CD4-positive, alpha-beta T cell treated with Interleukin-10 for 1 hour (primary cell): Measurements from ENCODE around the gene RYR2.

ENCODE experiments used
- DNase-seq: peaks from one replicate; pipeline ENCODE4 v3.0.0-alpha.2; 2020

RYR2 gene

GRCh38 chr1:237478082-237478481 is 436.1 kb downstream of the RYR2 start:
- no peak for DNase-seq

DNA sequence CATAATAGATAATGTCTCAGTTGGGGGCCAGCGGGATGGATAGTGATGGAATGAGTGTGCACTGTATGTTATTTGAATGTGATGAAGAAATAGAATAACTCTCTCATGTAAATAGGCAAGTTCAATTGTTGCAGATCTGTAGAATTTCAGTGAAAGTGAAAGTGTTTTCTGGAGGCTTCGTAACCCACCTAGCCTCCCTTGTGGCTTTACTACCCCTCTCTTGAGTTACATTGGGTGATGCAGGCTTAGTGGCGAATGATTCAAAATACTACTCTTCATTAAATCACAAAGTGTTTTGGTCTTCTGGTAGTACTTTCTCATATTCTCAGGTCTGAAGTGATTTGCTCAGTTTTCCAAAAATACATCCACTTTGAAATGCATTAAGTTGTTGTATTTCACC is 436.9 kb downstream of the RYR2 start:
- DNase-seq: no peak

DNA sequence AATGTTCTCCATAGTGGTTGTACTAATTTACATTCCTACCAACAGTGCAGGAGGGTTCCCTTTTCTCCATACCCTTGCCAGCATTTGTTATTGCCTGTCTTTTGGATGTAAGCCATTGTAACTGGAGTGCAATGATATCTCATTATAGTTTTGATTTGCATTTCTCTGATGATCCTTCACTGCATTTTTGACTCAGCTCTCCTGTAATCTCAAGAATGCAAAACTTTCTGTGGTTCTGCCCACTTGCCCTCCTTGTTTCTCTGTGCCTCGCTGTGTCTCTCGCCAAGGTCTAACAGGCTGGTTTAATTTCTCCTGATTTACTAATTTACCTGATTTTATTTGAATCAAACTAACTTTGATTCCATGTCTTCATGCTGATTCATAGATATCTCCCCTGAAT is 440.8 kb downstream of the RYR2 start:
- DNase-seq: no peak

GRCh38 chr1:237492359-237492758 is 450.4 kb downstream of the RYR2 start:
- no peak for DNase-seq

DNA sequence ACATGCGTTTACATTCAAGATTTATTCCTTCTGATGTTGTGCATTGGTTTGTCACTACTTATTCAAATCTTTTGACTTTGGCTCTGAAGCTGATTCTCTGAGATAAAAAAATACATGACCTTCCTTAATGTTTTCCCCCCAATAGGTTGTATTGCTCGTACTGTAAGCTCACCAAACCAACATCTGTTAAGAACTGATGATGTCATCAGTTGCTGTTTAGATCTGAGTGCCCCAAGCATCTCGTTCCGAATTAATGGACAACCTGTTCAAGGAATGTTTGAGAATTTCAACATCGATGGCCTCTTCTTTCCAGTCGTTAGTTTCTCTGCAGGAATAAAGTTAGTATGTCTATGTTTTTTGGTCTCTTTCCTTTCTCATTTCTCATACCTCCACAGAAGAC is 458.6 kb downstream of the RYR2 start:
- DNase-seq: no peak

GRCh38 chr1:237503292-237503691 is 461.3 kb downstream of the RYR2 start:
- no peak for DNase-seq

GRCh38 chr1:237507005-237507404 is 465.0 kb downstream of the RYR2 start:
- DNase-seq: peak; percentile 9

GRCh38 chr1:237509748-237510147 is 467.8 kb downstream of the RYR2 start:
- DNase-seq: no peak

DNA sequence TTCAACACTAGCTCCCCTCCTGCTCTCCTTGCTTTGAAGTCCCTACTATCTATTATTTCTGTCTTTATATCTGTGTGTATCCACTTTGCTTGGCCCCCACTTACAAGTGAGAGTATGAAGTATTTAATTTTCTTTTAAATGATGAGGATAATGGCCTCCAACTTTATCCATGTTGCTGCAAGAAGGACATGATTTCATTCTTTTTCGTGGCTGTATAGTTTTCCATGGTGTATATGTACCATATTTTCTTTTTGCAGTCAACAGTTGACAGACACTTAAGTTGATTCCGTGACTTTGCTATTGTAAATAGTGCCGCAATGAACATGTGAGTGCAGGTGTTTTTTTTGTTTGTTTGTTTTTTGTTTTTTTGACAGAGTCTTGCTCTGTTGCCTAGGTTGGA is 483.1 kb downstream of the RYR2 start:
- DNase-seq: no peak

DNA sequence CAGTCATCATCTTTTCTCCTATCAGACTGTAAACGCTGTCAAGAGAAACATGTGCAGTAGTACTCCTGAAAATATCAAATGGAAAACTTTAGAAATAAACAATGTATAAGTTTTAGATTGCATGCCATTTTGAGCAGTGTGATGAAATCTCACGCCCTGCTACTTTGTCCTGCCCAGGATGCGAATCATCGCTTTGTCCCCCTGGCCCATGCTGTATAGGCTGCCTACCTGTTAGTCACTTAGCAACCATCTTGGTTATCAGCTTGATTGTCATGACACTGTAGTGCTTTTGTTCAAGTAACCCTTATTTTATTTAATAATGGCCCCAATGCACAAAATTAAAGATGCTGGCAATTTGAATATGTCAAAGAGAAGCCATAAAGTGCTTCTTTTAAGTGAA is 485.8 kb downstream of the RYR2 start:
- no peak for DNase-seq

DNA sequence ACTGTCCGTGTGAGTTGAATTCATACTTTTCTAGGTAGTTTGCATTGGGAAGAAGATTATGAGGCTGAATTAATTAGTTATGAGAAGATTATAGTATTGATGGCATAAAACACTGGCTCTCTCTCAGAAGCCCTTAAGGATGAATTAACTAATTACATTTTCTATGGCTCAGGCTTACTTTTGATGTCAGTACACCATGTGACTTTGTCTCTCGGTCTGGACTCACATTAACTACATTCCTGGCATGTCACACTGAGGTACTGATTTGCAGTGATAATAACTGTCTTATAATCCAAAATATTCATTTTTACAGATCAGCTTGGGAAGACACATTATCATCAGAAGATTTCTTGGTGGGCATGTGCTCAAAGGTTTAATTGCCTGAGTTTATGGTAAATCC is 486.6 kb downstream of the RYR2 start:
- DNase-seq: no peak

- no peak for DNase-seq
Measured at GRCh38 chr1:237539055-237539454, 497.1 kb downstream of the RYR2 start.

DNA sequence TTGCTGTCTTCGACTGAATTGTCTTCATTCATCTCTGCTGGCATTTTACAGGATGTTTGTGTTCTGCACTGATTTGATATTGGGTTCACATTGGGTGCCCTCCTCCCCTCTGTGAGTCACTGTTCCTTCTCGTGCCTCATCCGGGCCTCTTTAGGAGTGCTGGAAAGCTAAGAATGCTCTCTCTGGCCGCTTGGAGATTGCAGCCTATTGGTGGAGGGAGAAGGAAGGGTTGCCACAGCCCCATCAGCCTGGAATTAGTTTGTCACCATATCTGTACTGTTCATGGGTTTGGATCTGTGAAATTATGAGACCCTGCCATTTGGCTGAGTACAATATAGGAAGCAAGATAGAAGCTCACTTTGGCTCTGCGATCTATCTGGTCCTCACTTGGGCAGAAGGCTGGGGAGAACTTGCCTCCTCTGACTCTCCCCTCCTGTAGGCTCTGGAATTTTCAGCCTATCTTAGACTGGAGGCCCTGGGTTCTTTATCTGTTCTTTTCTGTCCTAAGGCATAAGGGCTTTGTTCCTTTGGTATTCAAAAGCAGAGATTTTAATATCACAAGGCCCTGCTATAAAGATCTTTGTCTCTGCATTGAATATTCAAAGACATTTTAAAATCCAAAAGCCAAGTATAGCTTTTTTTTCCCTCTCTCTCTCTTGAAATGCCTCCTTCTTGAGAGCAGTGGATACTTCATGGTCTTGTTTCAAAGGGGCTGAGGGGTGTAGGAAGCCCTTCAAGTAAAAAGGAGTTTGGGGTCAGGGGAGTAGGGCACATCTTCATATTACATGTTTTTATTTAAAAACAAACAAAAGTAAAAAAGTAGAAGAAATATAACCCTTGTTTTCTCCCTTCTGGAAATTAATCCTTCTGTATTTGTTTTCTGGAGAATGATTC is 500.8 kb downstream of the RYR2 start:
- DNase-seq: no peak

DNA sequence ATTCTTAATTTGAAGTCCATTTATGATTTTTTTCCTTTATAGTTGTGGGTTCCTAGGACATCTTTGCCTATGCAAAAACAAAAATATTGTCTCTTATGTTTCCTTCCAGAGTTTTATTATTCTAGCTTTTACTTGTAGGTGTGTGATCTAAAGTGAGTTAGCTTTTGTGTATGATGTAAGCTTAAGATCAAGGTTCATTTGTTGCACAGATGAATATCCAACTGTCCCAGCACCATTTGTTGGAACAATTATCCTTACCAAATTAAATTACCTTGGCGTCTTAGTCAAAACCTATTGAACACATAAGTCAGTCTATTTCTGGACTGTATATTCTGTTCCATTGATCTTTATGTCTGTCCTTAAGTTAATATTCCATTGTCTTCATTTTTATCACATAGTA is 511.1 kb downstream of the RYR2 start:
- no peak for DNase-seq

- DNase-seq: no peak
Measured at GRCh38 chr1:237556911-237557310, 514.9 kb downstream of the RYR2 start.

DNA sequence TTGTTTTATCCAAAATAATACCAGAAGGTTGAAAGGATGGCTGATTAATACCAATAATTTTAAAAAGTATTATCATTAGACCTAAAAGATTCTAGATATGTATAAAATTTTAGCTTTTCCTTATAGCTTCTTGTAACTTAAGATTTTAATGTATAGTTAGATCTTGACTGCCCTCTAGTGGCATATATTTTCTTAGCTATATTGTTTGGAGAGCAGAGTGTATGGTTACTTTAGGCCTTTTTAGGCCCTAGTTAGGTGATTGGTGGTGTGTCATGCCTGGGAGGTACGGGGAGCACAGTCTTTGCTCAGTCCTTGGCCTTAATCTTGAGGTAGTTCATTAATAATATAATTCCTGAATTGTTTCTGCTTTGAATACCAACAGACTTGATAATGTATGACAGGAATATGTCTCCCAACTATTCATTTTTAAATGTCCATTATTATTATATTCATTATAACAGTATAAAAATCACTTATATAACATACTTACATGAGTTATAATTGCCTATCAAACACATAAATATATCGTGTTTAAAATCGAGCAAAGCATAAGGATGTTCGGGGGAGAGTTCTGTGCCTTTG is 520.3 kb downstream of the RYR2 start:
- DNase-seq: peak; percentile 64

DNA sequence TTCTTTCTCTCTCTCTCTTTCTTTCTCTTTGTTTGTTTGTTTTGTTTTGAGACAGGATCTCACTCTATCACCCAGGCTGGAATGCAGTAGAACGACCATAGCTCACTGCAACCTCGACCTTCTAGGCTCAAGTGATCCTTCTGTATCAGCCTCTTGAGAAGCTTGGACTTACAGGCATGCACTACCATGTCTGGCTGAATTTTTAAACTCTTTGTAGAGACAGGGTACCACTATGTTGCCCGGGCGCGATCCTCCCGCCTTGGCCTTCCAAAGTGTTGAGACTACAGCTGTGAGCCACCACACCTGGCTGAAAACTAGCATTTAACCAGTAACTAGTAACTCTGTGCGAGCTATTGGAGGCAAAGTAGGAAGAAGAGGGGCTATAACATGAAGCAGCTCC is 523.3 kb downstream of the RYR2 start:
- DNase-seq: no peak

GRCh38 chr1:237566581-237566980 is 524.6 kb downstream of the RYR2 start:
- DNase-seq: no peak

DNA sequence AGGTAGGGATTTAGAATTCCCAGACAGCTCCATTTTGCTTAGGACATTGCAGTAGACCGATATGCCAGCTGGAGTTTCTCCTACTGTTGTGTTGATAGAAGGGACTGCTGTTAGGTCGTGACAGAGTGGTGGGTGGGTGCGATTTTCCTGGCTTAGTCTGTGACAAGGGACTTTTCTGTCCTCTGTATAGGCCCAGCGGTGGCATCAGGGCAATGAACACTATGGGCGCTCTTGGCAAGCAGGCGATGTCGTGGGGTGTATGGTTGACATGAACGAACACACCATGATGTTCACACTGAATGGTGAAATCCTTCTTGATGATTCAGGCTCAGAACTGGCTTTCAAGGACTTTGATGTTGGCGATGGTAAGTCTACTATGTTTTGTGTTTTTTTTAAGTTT is 527.0 kb downstream of the RYR2 start:
- no peak for DNase-seq

DNA sequence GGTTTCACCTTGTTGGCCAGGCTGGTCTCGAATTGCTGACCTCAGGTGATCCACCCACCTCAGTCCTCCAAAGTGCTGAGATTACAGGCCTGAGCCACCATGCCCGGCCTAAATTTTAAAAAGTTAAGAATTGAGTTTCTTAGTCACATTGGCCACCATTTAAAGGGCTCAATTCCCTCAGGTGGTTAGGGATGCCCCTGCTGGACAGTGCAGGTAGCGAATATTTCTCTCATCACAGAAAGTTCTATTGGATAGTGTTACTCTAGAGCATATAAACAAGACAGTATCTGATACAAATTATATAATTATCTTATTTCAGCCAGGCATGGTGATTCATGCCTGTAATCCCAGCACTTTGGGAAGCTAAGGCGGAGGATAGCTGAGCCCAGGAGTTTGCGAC is 528.5 kb downstream of the RYR2 start:
- DNase-seq: no peak

GRCh38 chr1:237574536-237574935 is 532.6 kb downstream of the RYR2 start:
- DNase-seq: no peak

DNA sequence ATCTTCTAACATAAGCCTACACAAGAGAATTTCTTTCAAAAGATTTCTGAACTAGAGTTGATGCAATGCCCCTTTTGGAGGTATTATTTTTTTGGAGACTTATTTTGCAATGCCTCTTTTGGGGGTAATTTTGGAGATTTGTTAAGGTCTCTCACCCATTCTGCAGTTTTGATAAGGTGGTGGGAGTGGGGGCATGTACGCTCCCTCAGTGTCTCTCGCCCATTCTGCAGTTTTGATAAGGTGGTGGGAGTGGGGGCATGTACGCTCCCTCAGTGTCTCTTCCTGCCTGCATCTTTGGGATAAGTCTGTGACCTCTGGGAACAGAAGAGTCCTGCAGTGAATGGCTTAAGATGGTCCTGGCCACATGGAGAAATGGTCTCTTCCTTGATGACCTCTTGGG is 536.6 kb downstream of the RYR2 start:
- DNase-seq: no peak

DNA sequence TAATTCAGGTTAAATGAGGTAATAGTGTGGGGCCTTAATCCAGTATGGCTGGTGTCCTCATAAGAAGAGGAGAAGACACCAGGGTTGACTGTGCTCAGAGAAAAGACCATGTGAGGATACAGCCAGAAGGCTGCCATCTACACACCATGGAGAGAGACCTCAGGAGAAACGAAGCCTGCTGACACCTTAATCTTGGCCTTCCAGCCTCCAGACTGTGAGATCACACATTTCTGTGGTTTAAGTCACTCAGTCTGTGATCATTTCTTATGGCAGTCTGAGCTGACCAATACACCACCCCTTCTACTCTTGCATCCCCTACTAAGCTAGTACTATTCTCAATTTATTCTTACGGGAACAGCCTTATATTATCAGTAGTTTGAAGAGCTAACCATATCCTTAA is 538.7 kb downstream of the RYR2 start:
- DNase-seq: no peak

DNA sequence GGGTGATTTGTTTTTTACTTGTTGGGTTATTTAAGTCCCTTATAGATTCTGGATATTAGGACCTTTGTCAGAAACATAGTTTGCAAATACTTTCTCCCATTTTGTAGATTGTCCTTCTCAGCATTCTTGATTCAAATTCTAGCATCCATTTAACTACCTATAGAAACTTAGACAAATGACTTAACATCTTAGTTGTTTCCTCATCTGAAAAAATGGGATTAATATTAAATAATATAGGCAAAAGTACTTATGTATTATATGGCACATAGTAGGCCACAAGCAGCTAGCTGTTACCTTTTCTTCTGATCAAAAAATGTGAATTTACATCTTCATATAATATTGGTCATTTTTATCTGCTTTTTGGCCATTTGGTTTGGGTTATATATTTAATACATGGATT is 541.3 kb downstream of the RYR2 start:
- no peak for DNase-seq

GRCh38 chr1:237583756-237584155 is 541.8 kb downstream of the RYR2 start:
- DNase-seq: no peak
